IPS-20b (cell line): Measurements from ENCODE around the gene ZNF273.
A peak's percentile ranks its signal among the peaks of the same experiment; 100 is the strongest.
"Not testable (repeated sequence)": the region's sequence is repeated elsewhere in the genome, so short reads cannot be mapped to it uniquely, and the experiment has no call there.

Experiments used
- H3K27ac ChIP-seq: one replicate; pipeline ENCODE4 v1.5.1; 2013; ENCODE audit warnings: low read length
- H3K27me3 ChIP-seq: 2 replicates; pipeline ENCODE4 v1.6.1; 2013; ENCODE audit warnings: mild to moderate bottlenecking, low read length, inconsistent platforms; ENCODE audit not compliant: insufficient read depth
- H3K36me3 ChIP-seq: 2 replicates; pipeline ENCODE4 v1.6.1; 2013; ENCODE audit warnings: low read depth, mild to moderate bottlenecking, inconsistent platforms, low read length, moderate library complexity; ENCODE audit not compliant: insufficient read depth
- H3K4me1 ChIP-seq: 2 replicates; pipeline ENCODE4 v1.6.1; 2013; ENCODE audit warnings: mild to moderate bottlenecking, control low read depth, inconsistent platforms, low read length, moderate library complexity; ENCODE audit not compliant: insufficient read depth
- H3K4me3 ChIP-seq: 2 replicates; pipeline ENCODE4 v1.5.1; 2013; ENCODE audit warnings: mild to moderate bottlenecking, low read length, inconsistent platforms
- H3K9ac ChIP-seq: 2 replicates; pipeline ENCODE4 v1.6.1; 2013; ENCODE audit warnings: low read depth, mild to moderate bottlenecking, inconsistent platforms, low read length, moderate library complexity
- H3K9me3 ChIP-seq: 2 replicates; pipeline ENCODE4 v1.6.1; 2013; ENCODE audit warnings: mild to moderate bottlenecking, low read depth, low read length, inconsistent platforms; ENCODE audit not compliant: insufficient read depth

ZNF273 gene

DNA sequence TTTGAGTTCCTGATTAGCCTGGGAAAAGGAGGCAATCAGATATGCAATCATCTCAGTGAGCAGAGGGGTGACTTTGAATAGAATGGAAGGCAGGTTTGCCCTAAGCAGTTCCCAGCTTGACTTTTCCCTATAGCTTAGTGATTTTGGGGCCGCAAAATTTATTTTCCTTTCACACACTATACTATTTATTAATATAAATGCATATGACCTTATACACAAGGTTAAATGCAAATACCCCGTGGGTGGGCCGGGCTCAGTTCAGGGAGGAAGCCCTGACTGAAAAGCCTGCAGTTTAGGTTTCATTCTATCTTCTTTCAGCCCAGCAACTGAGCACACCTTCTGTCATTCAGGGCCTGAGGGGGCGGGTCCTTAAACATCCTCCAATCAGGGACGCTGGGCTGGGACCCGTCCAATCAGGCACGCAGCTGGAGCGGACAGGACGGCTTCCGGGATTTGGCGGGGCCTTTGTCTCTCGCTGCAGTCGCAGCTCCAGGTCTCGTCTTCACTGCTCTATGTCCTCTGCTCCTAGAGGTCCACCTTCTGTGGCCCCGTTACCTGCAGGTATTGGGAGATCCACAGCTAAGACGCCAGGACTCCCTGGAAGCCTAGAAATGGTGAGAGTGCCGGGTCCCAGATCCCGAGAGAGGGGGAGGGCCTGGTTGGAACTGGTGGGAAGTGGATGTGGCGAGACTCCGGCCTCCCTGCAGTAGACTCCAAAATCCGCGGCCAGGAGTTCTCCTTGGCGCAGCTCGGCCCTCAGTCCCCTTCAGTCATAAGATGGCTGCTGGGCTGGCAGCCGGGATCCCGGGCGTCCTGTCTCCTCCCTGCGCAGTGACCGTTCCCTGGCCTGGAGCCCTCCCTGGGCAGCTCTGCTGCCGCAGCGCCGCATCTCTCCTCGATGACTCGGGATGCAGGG lies at the start of gene ZNF273:
ZNF273 (plus strand) TSS at position 468 of the 916 bp plus-strand sequence; CDS start at position 513, 45 bp downstream.
- H3K9ac ChIP-seq, result peak within 1 kb of the TSS; percentile 91
- peak within 1 kb of the TSS; percentile 85 for H3K4me3 ChIP-seq
- H3K9me3 ChIP-seq, result no peaks in the 10 kb centered on the region
- no peak within 1 kb of the TSS for H3K27ac ChIP-seq
- H3K36me3 ChIP-seq, result peaks cover 6% of the 10 kb centered on the region; the same call in 1 of the 2 replicates
- peaks cover 15% of the 10 kb centered on the region; the same call in 1 of the 2 replicates for H3K4me1 ChIP-seq
- H3K27me3 ChIP-seq, result no peaks in the 10 kb centered on the region

DNA sequence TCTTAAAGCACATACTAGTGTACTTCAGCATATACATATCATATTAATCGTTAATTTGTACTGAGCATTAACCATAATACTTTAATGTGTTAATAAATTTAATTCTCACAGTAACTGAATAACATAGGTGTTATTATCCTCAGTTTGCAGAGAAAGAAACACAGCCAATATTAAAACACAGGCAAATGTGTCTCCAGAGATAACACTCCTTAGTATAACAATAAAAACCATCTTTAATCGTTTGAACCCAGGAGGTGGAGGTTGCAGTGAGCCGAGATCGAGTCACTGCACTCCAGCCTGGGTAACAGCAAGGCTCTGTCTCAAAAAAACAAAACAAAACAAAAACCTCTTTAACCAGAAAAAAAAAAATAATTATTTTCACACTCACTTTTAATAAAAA lies 49.4 kb upstream of the ZNF273 start:
- Histone ChIP-seq H3K36me3 (no peaks in the 10 kb centered on the region), H3K27me3 (no peaks in the 10 kb centered on the region), H3K4me1 (no peaks in the 10 kb centered on the region), H3K9me3 (no peaks in the 10 kb centered on the region), H3K27ac (no peak overlapping the region), H3K9ac (no peak overlapping the region), H3K4me3 (no peak overlapping the region)

DNA sequence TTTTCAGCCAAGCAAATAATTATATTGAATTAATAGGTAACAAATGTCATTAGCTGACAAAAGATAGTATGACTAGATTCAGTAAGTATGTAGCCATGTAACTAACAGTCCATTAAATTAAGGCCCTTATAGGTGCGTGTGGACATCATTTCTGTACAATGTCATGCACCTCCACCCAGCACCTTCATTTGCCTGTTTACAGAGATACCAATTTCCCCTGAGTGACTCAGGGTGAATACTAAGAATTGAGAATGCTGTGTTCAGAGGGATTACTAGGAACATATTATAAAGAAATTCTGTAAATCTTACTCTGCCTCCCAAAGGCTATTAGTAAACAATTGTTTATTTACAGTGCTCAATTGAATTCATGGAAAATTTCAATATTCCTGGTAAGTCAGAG lies 48.1 kb upstream of the ZNF273 start:
- no peak overlapping the region for H3K9ac ChIP-seq
- H3K4me3 ChIP-seq, result no peak overlapping the region
- no peaks in the 10 kb centered on the region for H3K9me3 ChIP-seq
- H3K4me1 ChIP-seq, result no peaks in the 10 kb centered on the region
- no peaks in the 10 kb centered on the region for H3K27me3 ChIP-seq
- no peaks in the 10 kb centered on the region for H3K36me3 ChIP-seq
- no peak overlapping the region for H3K27ac ChIP-seq

DNA sequence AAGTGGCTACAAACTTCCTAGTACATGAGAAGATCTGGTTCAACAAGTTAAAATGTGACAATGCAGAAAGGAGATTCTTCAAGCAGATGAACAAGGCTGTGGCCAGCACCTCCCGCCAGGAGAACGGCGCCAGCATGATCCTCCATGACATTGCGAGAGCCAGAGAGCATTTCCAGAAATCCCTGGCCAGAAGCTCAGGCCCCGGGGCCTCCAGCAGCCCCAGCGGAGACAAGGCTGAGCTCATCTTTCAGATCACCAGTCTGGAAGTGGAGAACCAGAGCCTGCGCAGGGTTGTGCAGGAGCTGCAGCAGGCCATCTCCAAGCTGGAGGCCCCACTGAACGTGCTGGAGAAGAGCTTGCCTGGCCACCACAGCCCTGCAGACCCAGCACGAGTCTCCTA lies 40.1 kb upstream of the ZNF273 start:
- Histone ChIP-seq H3K36me3 (no peaks in the 10 kb centered on the region), H3K9ac (no peak overlapping the region), H3K4me1 (no peaks in the 10 kb centered on the region), H3K27me3 (no peaks in the 10 kb centered on the region), H3K4me3 (no peak overlapping the region), H3K9me3 (peaks cover 19% of the 10 kb centered on the region), H3K27ac (no peak overlapping the region)

DNA sequence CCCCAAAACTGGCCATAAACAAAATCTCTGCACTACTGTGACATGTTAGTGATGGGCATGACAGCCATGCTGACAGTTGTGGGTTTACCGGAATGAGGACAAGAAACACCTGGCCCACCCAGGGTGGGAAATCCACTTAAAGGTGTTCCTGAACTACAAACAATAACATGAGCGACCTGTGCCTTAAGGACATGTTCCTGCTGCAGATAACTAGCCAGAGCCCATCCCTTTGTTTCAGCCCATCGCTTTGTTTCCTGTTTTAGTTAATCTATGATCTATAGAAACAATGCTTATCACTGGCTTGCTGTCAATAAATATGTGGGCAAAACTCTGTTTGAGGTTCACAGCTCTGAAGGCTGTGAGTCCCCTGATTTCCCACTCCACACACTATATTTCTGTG lies 39.5 kb upstream of the ZNF273 start:
- not testable (repeated sequence) for H3K9ac ChIP-seq

DNA sequence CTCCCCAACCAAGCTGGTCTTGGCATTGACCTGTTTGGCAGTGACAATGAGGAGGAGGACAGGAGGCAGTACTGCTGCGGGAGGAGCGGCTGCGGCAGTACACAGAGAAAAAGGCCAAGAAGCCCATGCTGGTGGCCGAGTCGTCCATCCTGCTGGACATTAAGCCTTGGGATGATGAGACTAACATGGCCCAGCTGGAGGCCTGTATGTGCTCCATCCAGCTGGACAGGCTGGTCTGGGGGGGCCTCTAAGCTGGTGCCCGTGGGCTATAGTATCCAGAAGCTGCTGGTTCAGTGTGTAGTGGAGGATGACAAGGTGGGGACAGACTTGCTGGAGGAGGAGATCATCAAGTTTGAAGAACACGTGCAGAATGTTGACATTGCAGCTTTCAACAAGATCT lies 39.1 kb upstream of the ZNF273 start:
- H3K27me3 ChIP-seq, result no peaks in the 10 kb centered on the region
- no peaks in the 10 kb centered on the region for H3K4me1 ChIP-seq
- H3K9me3 ChIP-seq, result peaks cover 23% of the 10 kb centered on the region
- H3K9ac ChIP-seq, result no peak overlapping the region
- H3K27ac ChIP-seq, result no peak overlapping the region
- no peaks in the 10 kb centered on the region for H3K36me3 ChIP-seq
- no peak overlapping the region for H3K4me3 ChIP-seq

More for the DNA sequence above, 39.5 kb upstream of the ZNF273 start:
- H3K36me3 ChIP-seq, H3K4me3 ChIP-seq, H3K4me1 ChIP-seq, H3K27ac ChIP-seq, H3K27me3 ChIP-seq: not testable (repeated sequence)
- peaks cover 19% of the 10 kb centered on the region for H3K9me3 ChIP-seq

DNA sequence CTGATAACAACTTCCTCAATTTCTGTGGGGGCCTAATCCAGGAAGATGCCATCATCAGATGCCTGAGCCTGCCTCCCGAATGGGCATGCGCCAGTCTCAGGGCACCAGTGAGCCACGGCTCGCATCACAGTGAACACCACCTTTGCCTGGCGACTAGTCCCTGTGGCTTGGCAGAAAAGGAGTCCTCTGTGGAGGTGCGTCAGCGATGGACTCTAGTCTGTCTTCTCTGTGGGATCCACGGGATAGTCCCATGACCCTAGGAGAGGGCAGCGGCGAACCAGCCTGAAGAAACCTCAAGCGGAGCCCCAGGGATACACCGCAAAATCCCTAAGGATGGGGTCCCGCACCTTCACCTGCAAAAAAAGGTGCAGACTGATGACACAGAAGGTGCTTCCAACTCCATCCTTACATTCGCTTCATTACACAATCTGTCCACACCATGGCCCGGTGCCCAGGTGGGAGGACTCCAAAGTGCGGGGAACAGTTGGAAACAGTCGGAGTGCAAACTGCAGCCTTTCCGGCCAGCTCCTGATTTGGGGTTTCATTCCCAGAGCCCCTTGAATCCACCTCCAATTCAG lies 35.1 kb upstream of the ZNF273 start:
- H3K9ac ChIP-seq, result no peak overlapping the region
- H3K9me3 ChIP-seq, result peaks cover 34% of the 10 kb centered on the region

DNA sequence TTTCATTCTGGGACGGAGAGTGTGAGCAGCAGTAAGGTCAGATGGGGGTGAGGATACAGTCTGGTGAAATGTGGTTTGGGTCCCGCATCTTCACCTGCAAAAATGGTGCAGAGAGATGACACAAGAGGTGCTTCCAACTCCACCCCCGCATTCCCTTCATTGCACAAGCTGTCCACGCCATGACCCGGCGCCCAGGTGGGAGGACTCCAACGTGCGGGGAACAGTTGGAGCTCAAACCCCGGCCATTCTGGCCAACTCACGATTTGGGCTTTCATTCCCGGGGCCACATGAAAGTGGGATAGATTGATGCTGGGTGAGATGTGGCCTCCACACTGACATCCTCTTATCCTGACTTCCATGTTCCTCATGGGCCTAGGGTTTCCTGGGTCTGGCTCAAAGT lies 34.6 kb upstream of the ZNF273 start:
- no peak overlapping the region for H3K27ac ChIP-seq
- H3K27me3 ChIP-seq, result no peaks in the 10 kb centered on the region
- H3K36me3 ChIP-seq, result no peaks in the 10 kb centered on the region
- H3K4me3 ChIP-seq, result no peak overlapping the region
- no peaks in the 10 kb centered on the region for H3K4me1 ChIP-seq
- peaks cover 28% of the 10 kb centered on the region; the same call in 1 of the 2 replicates for H3K9me3 ChIP-seq
- H3K9ac ChIP-seq, result no peak overlapping the region

More for the DNA sequence above, 35.1 kb upstream of the ZNF273 start:
- Histone ChIP-seq H3K4me3 (no peak overlapping the region), H3K27ac (no peak overlapping the region), H3K27me3 (no peaks in the 10 kb centered on the region), H3K36me3 (no peaks in the 10 kb centered on the region), H3K4me1 (no peaks in the 10 kb centered on the region)

DNA sequence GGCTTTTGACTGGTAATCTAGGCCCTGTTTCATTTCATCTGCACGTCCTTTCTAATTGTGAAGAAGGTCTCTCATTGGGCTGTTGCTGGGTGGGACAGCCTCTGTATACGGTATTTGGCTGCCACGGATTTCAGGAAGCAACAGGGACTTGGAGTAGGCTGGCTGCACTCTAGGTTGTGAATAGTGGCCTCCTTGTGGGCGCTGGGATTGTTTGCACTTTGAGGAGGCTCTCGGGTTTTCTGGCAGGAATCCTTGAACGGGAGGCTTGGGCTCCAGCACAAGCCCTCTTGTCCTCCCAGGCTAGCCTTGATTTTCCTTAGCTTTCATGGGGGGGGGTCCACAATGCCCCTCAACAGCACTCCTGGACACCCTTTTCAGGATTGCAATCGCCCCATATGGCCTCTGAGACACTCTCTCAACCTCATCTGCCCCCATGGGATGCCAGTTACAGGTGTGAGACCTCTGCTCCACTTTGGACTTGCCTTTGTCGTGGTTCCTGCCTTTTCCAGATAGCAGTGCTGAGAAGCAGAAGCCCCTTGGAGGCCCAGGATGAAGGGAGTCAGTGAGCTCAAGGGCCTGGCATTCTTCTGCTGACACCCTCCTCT lies 33.9 kb upstream of the ZNF273 start:
- Histone ChIP-seq H3K36me3 (no peaks in the 10 kb centered on the region), H3K9ac (no peak overlapping the region), H3K27me3 (no peaks in the 10 kb centered on the region), H3K4me3 (no peak overlapping the region), H3K27ac (no peak overlapping the region), H3K9me3 (peaks cover 21% of the 10 kb centered on the region; the same call in 1 of the 2 replicates), H3K4me1 (no peaks in the 10 kb centered on the region)

DNA sequence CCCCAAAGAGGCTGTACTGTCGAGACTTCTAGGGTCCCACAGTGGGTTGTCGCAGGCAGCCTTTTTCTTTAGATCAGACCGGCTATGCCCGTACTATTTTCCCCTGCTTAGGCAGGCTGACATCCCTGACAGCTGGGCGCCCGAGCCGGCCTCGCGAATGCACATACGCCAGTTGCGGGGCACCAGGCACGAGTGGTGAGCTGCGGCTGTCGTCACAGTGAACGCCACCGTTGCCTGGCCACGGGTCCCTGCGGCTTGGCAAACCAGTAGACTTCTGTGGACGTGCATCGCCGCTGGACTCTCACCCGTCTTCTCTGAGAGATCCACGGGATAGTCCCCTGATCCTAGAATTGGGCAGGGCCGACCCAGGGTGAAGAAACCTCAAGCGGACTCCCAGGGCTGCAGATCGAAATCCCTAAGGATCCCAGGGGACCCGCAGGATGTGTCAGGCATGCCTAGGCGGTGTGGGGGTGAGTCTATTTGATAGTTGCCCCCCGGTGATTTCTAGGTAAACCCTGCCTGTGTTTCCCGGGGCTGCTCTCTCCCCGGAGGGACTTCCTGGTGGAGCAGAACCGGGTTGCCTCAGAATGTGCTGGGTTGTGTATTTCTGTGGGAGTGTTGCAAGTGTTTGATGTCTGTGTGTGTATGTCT lies 33.0 kb upstream of the ZNF273 start:
- Histone ChIP-seq H3K9ac (no peak overlapping the region), H3K27ac (no peak overlapping the region), H3K4me3 (no peak overlapping the region), H3K9me3 (peaks cover 17% of the 10 kb centered on the region; the same call in 1 of the 2 replicates), H3K27me3 (no peaks in the 10 kb centered on the region), H3K4me1 (no peaks in the 10 kb centered on the region), H3K36me3 (no peaks in the 10 kb centered on the region)

DNA sequence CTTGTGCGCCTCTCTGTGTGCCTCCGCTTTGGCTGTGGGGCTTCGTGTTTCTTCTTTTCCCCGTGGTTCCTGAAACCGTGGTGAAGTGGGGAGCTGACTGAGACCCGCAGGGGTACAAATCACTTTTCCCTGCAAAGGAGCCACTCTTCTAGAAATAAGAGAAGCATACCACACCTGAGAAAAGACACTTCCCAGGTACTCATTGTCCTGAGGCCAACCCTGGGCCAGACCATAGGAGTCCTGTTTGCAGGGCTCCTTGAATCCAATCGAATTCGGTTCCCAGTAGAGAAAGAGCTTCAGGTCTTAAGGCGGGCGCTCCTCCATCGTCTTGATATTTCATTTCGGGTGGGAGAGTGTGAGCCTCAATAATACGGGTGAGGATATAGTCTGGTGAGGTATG lies 32.4 kb upstream of the ZNF273 start:
- Histone ChIP-seq H3K9ac (no peak overlapping the region), H3K4me1 (no peaks in the 10 kb centered on the region), H3K4me3 (no peak overlapping the region), H3K27ac (no peak overlapping the region), H3K9me3 (peaks cover 17% of the 10 kb centered on the region; the same call in 1 of the 2 replicates), H3K27me3 (no peaks in the 10 kb centered on the region), H3K36me3 (no peaks in the 10 kb centered on the region)
